K562 (cell line): Measurements from ENCODE around the gene TBL1XR1. TPM values are rescaled to one million over a fixed set of nuclear protein-coding genes. Genes with fewer than 3 reads are reported as not detected.

ENCODE experiments used
- ATF3 ChIP-seq, 2 experiments: fragments of 450-650 bp in 1 of 2; sonication (generic) in 1 of 2; formaldehyde crosslinking in 1 of 2; IDR thresholded peaks in 1 of 2; conservative IDR thresholded peaks in 1 of 2; 2 replicates each; pipeline versions ENCODE4 v1.6.1 to v1.8.1; 2016 to 2023; ENCODE audit warnings: mild to moderate bottlenecking in 2 of 2, moderate library complexity in 2 of 2, inconsistent platforms in 1 of 2, missing genetic modification reagents in 1 of 2
- BMI1 ChIP-seq: fragments of 150-350 bp; IDR thresholded peaks from 2 replicates; pipeline ENCODE4 v1.6.1; 2014; ENCODE audit warnings: low read length
- CHAMP1 ChIP-seq: fragments of 450-650 bp; IDR thresholded peaks from 2 replicates; pipeline ENCODE4 v1.6.1; 2016; ENCODE audit warnings: mild to moderate bottlenecking
- EP300 ChIP-seq: IDR thresholded peaks from 2 replicates; pipeline ENCODE4 v1.6.1; 2012; ENCODE audit warnings: low read length, improper control_type of control experiment
- HNRNPLL ChIP-seq: fragments of 200-400 bp; formaldehyde crosslinking; IDR thresholded peaks from 2 replicates; pipeline ENCODE4 v1.6.1; 2017; ENCODE audit warnings: low read length, low read depth, mild to moderate bottlenecking; ENCODE audit not compliant: poor library complexity, severe bottlenecking
- IRF1 ChIP-seq: sonication (generic); formaldehyde crosslinking; IDR thresholded peaks from 2 replicates; pipeline ENCODE4 v1.8.0; 2022; ENCODE audit warnings: missing genetic modification reagents, mild to moderate bottlenecking, borderline replicate concordance
- KLF16 ChIP-seq: IDR thresholded peaks from 2 replicates; pipeline ENCODE4 v1.6.1; 2016; ENCODE audit warnings: antibody characterized with exemption
- NFIC ChIP-seq: fragments of 450-650 bp; IDR thresholded peaks from 2 replicates; pipeline ENCODE4 v1.6.1; 2017; ENCODE audit warnings: mild to moderate bottlenecking, inconsistent platforms
- NRF1 ChIP-seq, 2 experiments: fragments of 450-650 bp; IDR thresholded peaks in 1 of 2; conservative IDR thresholded peaks in 1 of 2; 2 replicates each; pipeline ENCODE4 v1.6.1; 2014; ENCODE audit warnings: mild to moderate bottlenecking in 2 of 2
- STAG1 ChIP-seq: sonication (generic); formaldehyde crosslinking; IDR thresholded peaks from 2 replicates; pipeline ENCODE4 v1.5.0; 2020; ENCODE audit warnings: missing genetic modification reagents, borderline replicate concordance
- STAT5A ChIP-seq: IDR thresholded peaks from 2 replicates; pipeline ENCODE4 v1.6.1; 2012; ENCODE audit warnings: low read length, inconsistent platforms, borderline replicate concordance
- TCF3 ChIP-seq: sonication (generic); formaldehyde crosslinking; IDR thresholded peaks from 2 replicates; pipeline ENCODE4 v1.4.0; 2020; ENCODE audit warnings: mild to moderate bottlenecking, missing genetic modification reagents
- TRIM24 ChIP-seq, 2 experiments: fragments of 450-650 bp; IDR thresholded peaks; 2 replicates each; pipeline ENCODE4 v1.6.1; 2016
- ZNF354B ChIP-seq: fragments of 250-450 bp; sonication (Bioruptor Pico); IDR thresholded peaks from 2 replicates; pipeline ENCODE4 v1.4.0; 2020
- ZNF384 ChIP-seq: IDR thresholded peaks from 2 replicates; pipeline ENCODE4 v1.6.1; 2012; ENCODE audit warnings: low read depth, low read length, improper control_type of control experiment
- ZNF589 ChIP-seq: fragments of 200-800 bp; sonication (Bioruptor generic); IDR thresholded peaks from 2 replicates; pipeline ENCODE4 v1.6.1; 2016; ENCODE audit warnings: low read depth, missing genetic modification characterization, missing compliant biosample characterization
- ZNF695 ChIP-seq: fragments of 450-650 bp; formaldehyde crosslinking; IDR thresholded peaks from 2 replicates; pipeline ENCODE4 v1.4.0; 2020; ENCODE audit warnings: mild to moderate bottlenecking, moderate library complexity
- polyA plus RNA-seq, 8 experiments: library from polyadenylated mRNA; depleted of rRNA in 4 of 8; stranded (reverse) in 5 of 8; unstranded in 3 of 8; fragments of >200 nt; fragmentation: Nextera tagmentation in 2 of 8; fragmentation: Illumina TruSeq in 1 of 8; extraction: Ambion mirVana in 2 of 8; extraction: Trizol in 1 of 8; gene quantifications; 2 replicates each; pipeline versions ENCODE4 v1.2.1 to v1.2.3, GENCODE V29; 2011 to 2014; ENCODE audit warnings: inconsistent platforms in 1 of 8, missing spikeins in 1 of 8
- total RNA-seq, 7 experiments: library from RNA; depleted of rRNA in 6 of 7; stranded (reverse); fragments of >200 nt in 6 of 7; fragmentation: Illumina TruSeq in 2 of 7; extraction: Trizol in 2 of 7; gene quantifications; 2 replicates each; pipeline versions ENCODE4 v1.2.1 to v1.2.3, GENCODE V29; 2011 to 2021; ENCODE audit warnings: low replicate concordance in 1 of 7

The TBL1XR1 gene
- total and polyA plus RNA-seq, 9 of the 15 experiments (the other 6 are each of a cell fraction or from before 2014, with no cell fraction given), result 19.6 to 171 (median 83.3) TPM

GRCh38 chr3:177026505-177027277 is 170.6 kb downstream of the TBL1XR1 start (continued):
- TF ChIP-seq ATF3 (IDR thresholded peaks at IDR 0.05) (no peak), ATF3 (CRISPR knock-in tag; conservative IDR thresholded peaks at IDR 0.05) (no peak), KLF16 (no peak), TRIM24 (IDR thresholded peaks at IDR 0.05) (peak in 1 of 2 experiments; percentile 34; a peak in 1 of 4 replicates), STAG1 (CRISPR knock-in tag) (no peak), IRF1 (no peak), CHAMP1 (no peak), EP300 (peak; percentile 65; the same call in 1 of the 2 replicates), TCF3 (CRISPR knock-in tag) (peak; percentile 81), ZNF354B (CRISPR knock-in tag) (no peak), ZNF589 (CRISPR knock-in tag) (no peak), ZNF695 (CRISPR knock-in tag) (no peak), STAT5A (peak; percentile 40; the same call in 1 of the 2 replicates), NFIC (peak; percentile 49), NRF1 (conservative IDR thresholded peaks at IDR 0.05 in 1 of 2, IDR thresholded peaks at IDR 0.05 in 1 of 2) (no peak), ZNF384 (no peak), HNRNPLL (no peak), BMI1 (no peak)
